ENCODE results near the gene GPR63. TPM values are rescaled to one million over a fixed set of nuclear protein-coding genes. Genes with fewer than 3 reads are reported as not detected.

The GPR63 gene
- total RNA-seq, 1 donor, result 0.10 TPM

GRCh38 chr6:96794980-96795379, 42.3 kb downstream of the GPR63 start:
- H3K4me1 ChIP-seq (ENCODE audit: insufficient read depth, low read length), result no peaks in the 10 kb centered on the region
- no peaks in the 10 kb centered on the region for H3K27me3 ChIP-seq (ENCODE audit: insufficient read depth, low read length)
- H3K9me3 ChIP-seq (ENCODE audit: low read depth, low read length), result no peaks in the 10 kb centered on the region
- H3K4me3 ChIP-seq (ENCODE audit: low read length), result no peak overlapping the region

- no peaks in the 10 kb centered on the region for H3K4me1 ChIP-seq (ENCODE audit: insufficient read depth, low read length)
- H3K9me3 ChIP-seq (ENCODE audit: low read depth, low read length), result no peaks in the 10 kb centered on the region
- H3K4me3 ChIP-seq (ENCODE audit: low read length), result no peak overlapping the region
- H3K27me3 ChIP-seq (ENCODE audit: insufficient read depth, low read length), result no peaks in the 10 kb centered on the region
Measured at GRCh38 chr6:96792561-96793190, 44.6 kb downstream of the GPR63 start.

- no peaks in the 10 kb centered on the region for H3K4me1 ChIP-seq (ENCODE audit: insufficient read depth, low read length)
- no peaks in the 10 kb centered on the region for H3K9me3 ChIP-seq (ENCODE audit: low read depth, low read length)
- H3K27me3 ChIP-seq (ENCODE audit: insufficient read depth, low read length), result no peaks in the 10 kb centered on the region
- H3K4me3 ChIP-seq (ENCODE audit: low read length), result no peak overlapping the region
Measured at GRCh38 chr6:96789871-96790270, 47.4 kb downstream of the GPR63 start.

- no peak overlapping the region for H3K4me3 ChIP-seq (ENCODE audit: low read length)
- no peaks in the 10 kb centered on the region for H3K27me3 ChIP-seq (ENCODE audit: insufficient read depth, low read length)
- no peaks in the 10 kb centered on the region for H3K9me3 ChIP-seq (ENCODE audit: low read depth, low read length)
- H3K4me1 ChIP-seq (ENCODE audit: insufficient read depth, low read length), result no peaks in the 10 kb centered on the region
Measured at GRCh38 chr6:96787846-96788580, 49.3 kb downstream of the GPR63 start.

- H3K4me1 ChIP-seq (ENCODE audit: insufficient read depth, low read length), result no peaks in the 10 kb centered on the region
- H3K27me3 ChIP-seq (ENCODE audit: insufficient read depth, low read length), result no peaks in the 10 kb centered on the region
- no peak overlapping the region for H3K4me3 ChIP-seq (ENCODE audit: low read length)
- no peaks in the 10 kb centered on the region for H3K9me3 ChIP-seq (ENCODE audit: low read depth, low read length)
Measured at GRCh38 chr6:96786336-96786735, 50.9 kb downstream of the GPR63 start.

GRCh38 chr6:96784650-96785049, 52.6 kb downstream of the GPR63 start:
- Histone ChIP-seq H3K4me3 (ENCODE audit: low read length) (no peak overlapping the region), H3K4me1 (ENCODE audit: insufficient read depth, low read length) (no peaks in the 10 kb centered on the region), H3K9me3 (ENCODE audit: low read depth, low read length) (no peaks in the 10 kb centered on the region), H3K27me3 (ENCODE audit: insufficient read depth, low read length) (no peaks in the 10 kb centered on the region)

- Histone ChIP-seq H3K9me3 (ENCODE audit: low read depth, low read length) (no peaks in the 10 kb centered on the region), H3K4me3 (ENCODE audit: low read length) (no peak overlapping the region), H3K27me3 (ENCODE audit: insufficient read depth, low read length) (no peaks in the 10 kb centered on the region), H3K4me1 (ENCODE audit: insufficient read depth, low read length) (no peaks in the 10 kb centered on the region)
Measured at GRCh38 chr6:96783307-96783706, 54.0 kb downstream of the GPR63 start.

- Histone ChIP-seq H3K4me1 (ENCODE audit: insufficient read depth, low read length) (no peaks in the 10 kb centered on the region), H3K27me3 (ENCODE audit: insufficient read depth, low read length) (no peaks in the 10 kb centered on the region), H3K9me3 (ENCODE audit: low read depth, low read length) (no peaks in the 10 kb centered on the region), H3K4me3 (ENCODE audit: low read length) (no peak overlapping the region)
Measured at GRCh38 chr6:96781557-96781956, 55.7 kb downstream of the GPR63 start.

GRCh38 chr6:96777113-96777512, 60.2 kb downstream of the GPR63 start:
- no peaks in the 10 kb centered on the region for H3K4me1 ChIP-seq (ENCODE audit: insufficient read depth, low read length)
- no peaks in the 10 kb centered on the region for H3K27me3 ChIP-seq (ENCODE audit: insufficient read depth, low read length)
- no peaks in the 10 kb centered on the region for H3K9me3 ChIP-seq (ENCODE audit: low read depth, low read length)
- no peak overlapping the region for H3K4me3 ChIP-seq (ENCODE audit: low read length)

- Histone ChIP-seq H3K4me3 (ENCODE audit: low read length) (no peak overlapping the region), H3K9me3 (ENCODE audit: low read depth, low read length) (no peaks in the 10 kb centered on the region), H3K27me3 (ENCODE audit: insufficient read depth, low read length) (no peaks in the 10 kb centered on the region), H3K4me1 (ENCODE audit: insufficient read depth, low read length) (no peaks in the 10 kb centered on the region)
Measured at GRCh38 chr6:96775727-96776400, 61.4 kb downstream of the GPR63 start.

GRCh38 chr6:96766769-96767168, 70.5 kb downstream of the GPR63 start:
- Histone ChIP-seq H3K4me1 (ENCODE audit: insufficient read depth, low read length) (no peaks in the 10 kb centered on the region), H3K9me3 (ENCODE audit: low read depth, low read length) (no peaks in the 10 kb centered on the region), H3K4me3 (ENCODE audit: low read length) (no peak overlapping the region), H3K27me3 (ENCODE audit: insufficient read depth, low read length) (no peaks in the 10 kb centered on the region)

GRCh38 chr6:96762599-96762998, 74.7 kb downstream of the GPR63 start:
- no peaks in the 10 kb centered on the region for H3K27me3 ChIP-seq (ENCODE audit: insufficient read depth, low read length)
- H3K4me3 ChIP-seq (ENCODE audit: low read length), result no peak overlapping the region
- no peaks in the 10 kb centered on the region for H3K9me3 ChIP-seq (ENCODE audit: low read depth, low read length)
- H3K4me1 ChIP-seq (ENCODE audit: insufficient read depth, low read length), result no peaks in the 10 kb centered on the region

- H3K4me3 ChIP-seq (ENCODE audit: low read length), result no peak overlapping the region
- no peaks in the 10 kb centered on the region for H3K4me1 ChIP-seq (ENCODE audit: insufficient read depth, low read length)
- no peaks in the 10 kb centered on the region for H3K9me3 ChIP-seq (ENCODE audit: low read depth, low read length)
- H3K27me3 ChIP-seq (ENCODE audit: insufficient read depth, low read length), result no peaks in the 10 kb centered on the region
Measured at GRCh38 chr6:96761794-96762193, 75.5 kb downstream of the GPR63 start.

- Histone ChIP-seq H3K4me3 (ENCODE audit: low read length) (no peak overlapping the region), H3K9me3 (ENCODE audit: low read depth, low read length) (no peaks in the 10 kb centered on the region), H3K4me1 (ENCODE audit: insufficient read depth, low read length) (no peaks in the 10 kb centered on the region), H3K27me3 (ENCODE audit: insufficient read depth, low read length) (no peaks in the 10 kb centered on the region)
Measured at GRCh38 chr6:96760153-96760687, 77.1 kb downstream of the GPR63 start.

- no peaks in the 10 kb centered on the region for H3K4me1 ChIP-seq (ENCODE audit: insufficient read depth, low read length)
- no peaks in the 10 kb centered on the region for H3K9me3 ChIP-seq (ENCODE audit: low read depth, low read length)
- no peaks in the 10 kb centered on the region for H3K27me3 ChIP-seq (ENCODE audit: insufficient read depth, low read length)
- H3K4me3 ChIP-seq (ENCODE audit: low read length), result no peak overlapping the region
Measured at GRCh38 chr6:96755096-96755495, 82.2 kb downstream of the GPR63 start.
